ENCODE data around the gene PHF10. TPM values are rescaled to one million over a fixed set of nuclear protein-coding genes. Genes with fewer than 3 reads are reported as not detected.
"Not testable (repeated sequence)": the region's sequence is repeated elsewhere in the genome, so short reads cannot be mapped to it uniquely, and the experiment has no call there.

PHF10 gene
- total and polyA plus RNA-seq, 12 donors: 36.6 to 121 (median 71.8) TPM

DNA sequence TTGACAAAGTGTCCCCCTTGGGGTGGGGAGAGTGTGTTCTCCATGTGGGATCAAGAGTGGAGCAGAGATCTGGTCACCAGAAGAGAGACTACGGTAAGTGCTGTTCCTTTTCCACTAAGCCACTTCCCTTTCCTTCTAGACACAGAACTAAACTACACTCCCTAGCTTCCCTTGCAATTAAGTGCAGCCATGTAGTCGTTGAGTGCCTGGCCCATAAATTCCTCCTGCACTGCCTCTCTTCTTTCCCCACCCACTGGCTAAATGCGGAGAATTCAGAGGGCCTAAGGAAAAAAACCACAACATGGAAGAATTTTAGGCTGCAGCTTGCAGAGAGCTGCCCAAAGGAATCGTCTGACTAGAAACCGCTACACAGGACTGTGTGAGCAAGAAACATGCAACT lies 24.0 kb downstream of the PHF10 start:
- Histone ChIP-seq H3K36me3 (replicated peaks in 1 of 2) (peaks cover 0 to 2% of the 10 kb centered on the region in 2 donors), H3K27ac (no peak overlapping the region), H3K4me1 (replicated peaks in 1 of 2) (peaks cover 19 to 36% of the 10 kb centered on the region in 2 donors), H3K9me3 (replicated peaks in 1 of 3) (no peaks in the 10 kb centered on the region), H3K27me3 (no peaks in the 10 kb centered on the region), H3K4me3 (no peak overlapping the region)
- 65 to 72% (median 67%) methylated on average over 5 of the region's 5 CpGs for WGBS, 4 donors
- intact Hi-C loops (cut with DNase I): no loop called here
- TF ChIP-seq POLR2A (IDR thresholded peaks at IDR 0.05): no peak
- TF ChIP-seq, protein P1, sequence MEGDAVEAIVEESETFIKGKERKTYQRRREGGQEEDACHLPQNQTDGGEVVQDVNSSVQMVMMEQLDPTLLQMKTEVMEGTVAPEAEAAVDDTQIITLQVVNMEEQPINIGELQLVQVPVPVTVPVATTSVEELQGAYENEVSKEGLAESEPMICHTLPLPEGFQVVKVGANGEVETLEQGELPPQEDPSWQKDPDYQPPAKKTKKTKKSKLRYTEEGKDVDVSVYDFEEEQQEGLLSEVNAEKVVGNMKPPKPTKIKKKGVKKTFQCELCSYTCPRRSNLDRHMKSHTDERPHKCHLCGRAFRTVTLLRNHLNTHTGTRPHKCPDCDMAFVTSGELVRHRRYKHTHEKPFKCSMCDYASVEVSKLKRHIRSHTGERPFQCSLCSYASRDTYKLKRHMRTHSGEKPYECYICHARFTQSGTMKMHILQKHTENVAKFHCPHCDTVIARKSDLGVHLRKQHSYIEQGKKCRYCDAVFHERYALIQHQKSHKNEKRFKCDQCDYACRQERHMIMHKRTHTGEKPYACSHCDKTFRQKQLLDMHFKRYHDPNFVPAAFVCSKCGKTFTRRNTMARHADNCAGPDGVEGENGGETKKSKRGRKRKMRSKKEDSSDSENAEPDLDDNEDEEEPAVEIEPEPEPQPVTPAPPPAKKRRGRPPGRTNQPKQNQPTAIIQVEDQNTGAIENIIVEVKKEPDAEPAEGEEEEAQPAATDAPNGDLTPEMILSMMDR (IDR thresholded peaks at IDR 0.05): no peak
- no peak for DNase-seq

DNA sequence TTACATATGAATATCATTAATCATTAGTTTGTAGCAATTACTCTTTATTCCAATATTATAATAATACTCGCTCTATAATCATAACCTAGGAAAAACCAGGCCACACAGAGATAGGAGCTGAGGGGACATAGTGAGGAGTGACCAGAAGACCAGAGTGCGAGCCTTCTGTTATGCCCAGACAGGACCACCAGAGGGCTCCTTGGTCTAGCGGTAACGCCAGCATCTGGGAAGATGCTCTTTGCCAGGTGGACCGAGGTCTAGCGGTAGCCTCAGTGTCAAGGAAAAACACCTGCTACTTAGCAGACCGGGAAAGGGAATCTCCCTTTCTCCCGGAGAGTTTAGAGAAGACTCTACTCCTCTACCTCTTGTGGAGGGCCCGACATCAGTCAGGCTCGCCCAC lies 27.2 kb downstream of the PHF10 start:
- H3K4me1 ChIP-seq (replicated peaks in 1 of 2); H3K9me3 ChIP-seq (replicated peaks in 1 of 3); intact Hi-C loops (cut with DNase I); H3K27me3 ChIP-seq; H3K4me3 ChIP-seq; H3K27ac ChIP-seq; H3K36me3 ChIP-seq (replicated peaks in 1 of 2): not testable (repeated sequence)
- DNase-seq: peak in 3 of 7 donors; percentile 25 to 34 (median 32)
- WGBS, 4 donors: 69 to 88% (median 82%) methylated on average over 10 of the region's 10 CpGs
- TF ChIP-seq, protein P1 (IDR thresholded peaks at IDR 0.05): peak in 4 of 6 experiments; percentile 5 to 36 (median 24)

DNA sequence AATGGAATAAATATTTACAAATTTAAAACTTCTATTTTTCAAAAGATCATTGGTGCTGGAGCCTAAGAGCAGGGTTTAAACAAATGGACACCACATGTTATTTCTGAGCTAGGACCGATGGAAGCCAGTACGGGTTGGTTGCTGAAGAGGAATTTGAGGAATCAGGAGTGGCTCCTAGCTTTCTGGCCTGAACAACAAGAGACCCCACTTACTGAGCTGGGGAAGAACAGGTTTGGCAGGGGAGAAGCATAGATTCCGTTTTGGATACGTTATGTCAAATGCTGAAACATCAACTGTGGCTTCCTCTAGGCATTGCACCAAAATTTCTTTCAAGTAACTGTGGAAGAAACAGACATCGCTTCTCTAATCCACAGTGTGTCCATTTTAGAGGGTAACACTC lies 29.2 kb downstream of the PHF10 start:
- Histone ChIP-seq H3K27me3 (no peaks in the 10 kb centered on the region), H3K4me1 (replicated peaks in 1 of 2) (no peaks in the 10 kb centered on the region), H3K27ac (no peak overlapping the region), H3K9me3 (replicated peaks in 1 of 3) (no peaks in the 10 kb centered on the region), H3K4me3 (no peak overlapping the region), H3K36me3 (replicated peaks in 1 of 2) (no peaks in the 10 kb centered on the region)
- intact Hi-C loops (cut with DNase I): no loop called here
- no peak for TF ChIP-seq POLR2A (IDR thresholded peaks at IDR 0.05)
- TF ChIP-seq, protein P1 (IDR thresholded peaks at IDR 0.05): no peak
- WGBS, 4 donors: 90 to 98% (median 95%) methylated on average over 5 of the region's 5 CpGs
- DNase-seq: no peak

DNA sequence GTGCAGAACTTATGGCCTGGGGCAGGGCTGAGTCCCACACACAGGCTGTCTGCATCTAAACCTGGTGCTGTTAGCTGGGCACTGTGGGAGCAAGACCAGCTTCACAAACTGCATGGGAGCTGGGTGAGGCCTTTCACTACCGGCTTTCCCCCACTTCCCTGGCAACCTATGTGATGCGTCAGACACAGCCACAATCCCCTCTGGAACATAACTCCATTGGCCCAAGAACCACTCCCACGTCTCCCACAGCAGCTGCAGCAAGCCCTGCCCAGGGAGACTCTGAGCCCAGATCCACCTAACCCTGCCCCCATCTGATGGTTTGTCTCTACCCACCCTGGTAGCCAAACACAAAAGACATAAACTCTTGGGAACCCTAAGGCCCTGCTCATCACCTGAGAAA lies 31.8 kb downstream of the PHF10 start:
- no peak for DNase-seq
- no peak overlapping the region for H3K4me3 ChIP-seq
- intact Hi-C loops (cut with DNase I): no loop called here
- WGBS, 4 donors: 91 to 100% (median 100%) methylated on average over 2 to 3 of the region's 3 CpGs
- no peak for TF ChIP-seq POLR2A (IDR thresholded peaks at IDR 0.05)
- H3K4me1 ChIP-seq (replicated peaks in 1 of 2): no peaks in the 10 kb centered on the region
- no peak overlapping the region for H3K27ac ChIP-seq
- H3K27me3 ChIP-seq: no peaks in the 10 kb centered on the region
- H3K36me3 ChIP-seq (replicated peaks in 1 of 2): no peaks in the 10 kb centered on the region
- no peaks in the 10 kb centered on the region for H3K9me3 ChIP-seq (replicated peaks in 1 of 3)

DNA sequence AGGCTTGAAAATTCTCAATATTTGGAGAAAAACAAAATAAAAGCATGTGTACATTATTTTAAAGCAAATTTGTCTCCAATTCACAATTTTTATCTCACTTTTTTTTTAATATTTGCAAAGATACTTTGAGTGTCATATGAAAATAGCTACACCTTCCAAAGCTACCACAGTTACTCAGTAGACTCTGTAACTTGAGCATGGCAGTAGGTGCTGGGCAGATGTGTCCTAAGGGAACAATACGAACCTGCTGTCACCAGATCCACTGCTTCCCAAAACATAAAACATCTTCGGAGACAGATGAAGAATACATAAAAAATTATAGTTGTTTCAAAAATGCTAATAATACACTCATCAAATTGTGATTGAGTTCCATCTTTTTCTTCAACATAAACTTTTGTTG lies 33.0 kb downstream of the PHF10 start:
- Histone ChIP-seq H3K9me3 (replicated peaks in 1 of 3) (peaks cover 0 to 6% (median under 1%) of the 10 kb centered on the region in 3 donors), H3K4me3 (no peak overlapping the region), H3K27ac (no peak overlapping the region), H3K4me1 (replicated peaks in 1 of 2) (no peaks in the 10 kb centered on the region), H3K27me3 (no peaks in the 10 kb centered on the region), H3K36me3 (replicated peaks in 1 of 2) (no peaks in the 10 kb centered on the region)
- no peak for DNase-seq
- intact Hi-C loops (cut with DNase I): no loop called here
- 97 to 99% (median 97%) methylated on average over 2 of the region's 2 CpGs for WGBS, 4 donors
- no peak for TF ChIP-seq POLR2A (IDR thresholded peaks at IDR 0.05)
- TF ChIP-seq, protein P1 (IDR thresholded peaks at IDR 0.05): no peak
